Measurements from ENCODE around the gene KRTAP13-1. TPM values are rescaled to one million over a fixed set of nuclear protein-coding genes. Genes with fewer than 3 reads are reported as not detected.
A peak's percentile ranks its signal among the peaks of the same experiment; 100 is the strongest.

The KRTAP13-1 gene
- total RNA-seq, 1 donor from 2014 or later = not detected

- Mint-ChIP-seq H3K36me3 (ENCODE audit: unreplicated experiment) (no peaks in the 10 kb centered on the region), H3K4me3 (ENCODE audit: unreplicated experiment) (no peak overlapping the region), H3K9me3 (ENCODE audit: unreplicated experiment) (no peaks in the 10 kb centered on the region), H3K4me1 (ENCODE audit: low read depth, unreplicated experiment) (no peaks in the 10 kb centered on the region), H3K27me3 (ENCODE audit: unreplicated experiment) (no peaks in the 10 kb centered on the region), H3K27ac (ENCODE audit: unreplicated experiment) (no peak overlapping the region)
- TF ChIP-seq, protein P1, sequence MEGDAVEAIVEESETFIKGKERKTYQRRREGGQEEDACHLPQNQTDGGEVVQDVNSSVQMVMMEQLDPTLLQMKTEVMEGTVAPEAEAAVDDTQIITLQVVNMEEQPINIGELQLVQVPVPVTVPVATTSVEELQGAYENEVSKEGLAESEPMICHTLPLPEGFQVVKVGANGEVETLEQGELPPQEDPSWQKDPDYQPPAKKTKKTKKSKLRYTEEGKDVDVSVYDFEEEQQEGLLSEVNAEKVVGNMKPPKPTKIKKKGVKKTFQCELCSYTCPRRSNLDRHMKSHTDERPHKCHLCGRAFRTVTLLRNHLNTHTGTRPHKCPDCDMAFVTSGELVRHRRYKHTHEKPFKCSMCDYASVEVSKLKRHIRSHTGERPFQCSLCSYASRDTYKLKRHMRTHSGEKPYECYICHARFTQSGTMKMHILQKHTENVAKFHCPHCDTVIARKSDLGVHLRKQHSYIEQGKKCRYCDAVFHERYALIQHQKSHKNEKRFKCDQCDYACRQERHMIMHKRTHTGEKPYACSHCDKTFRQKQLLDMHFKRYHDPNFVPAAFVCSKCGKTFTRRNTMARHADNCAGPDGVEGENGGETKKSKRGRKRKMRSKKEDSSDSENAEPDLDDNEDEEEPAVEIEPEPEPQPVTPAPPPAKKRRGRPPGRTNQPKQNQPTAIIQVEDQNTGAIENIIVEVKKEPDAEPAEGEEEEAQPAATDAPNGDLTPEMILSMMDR (IDR thresholded peaks at IDR 0.05; ENCODE audit: partially characterized antibody, unreplicated experiment) = no peak
- no peak for DNase-seq
Observed at GRCh38 chr21:30355906-30356305, 39.9 kb upstream of the KRTAP13-1 start.

DNA sequence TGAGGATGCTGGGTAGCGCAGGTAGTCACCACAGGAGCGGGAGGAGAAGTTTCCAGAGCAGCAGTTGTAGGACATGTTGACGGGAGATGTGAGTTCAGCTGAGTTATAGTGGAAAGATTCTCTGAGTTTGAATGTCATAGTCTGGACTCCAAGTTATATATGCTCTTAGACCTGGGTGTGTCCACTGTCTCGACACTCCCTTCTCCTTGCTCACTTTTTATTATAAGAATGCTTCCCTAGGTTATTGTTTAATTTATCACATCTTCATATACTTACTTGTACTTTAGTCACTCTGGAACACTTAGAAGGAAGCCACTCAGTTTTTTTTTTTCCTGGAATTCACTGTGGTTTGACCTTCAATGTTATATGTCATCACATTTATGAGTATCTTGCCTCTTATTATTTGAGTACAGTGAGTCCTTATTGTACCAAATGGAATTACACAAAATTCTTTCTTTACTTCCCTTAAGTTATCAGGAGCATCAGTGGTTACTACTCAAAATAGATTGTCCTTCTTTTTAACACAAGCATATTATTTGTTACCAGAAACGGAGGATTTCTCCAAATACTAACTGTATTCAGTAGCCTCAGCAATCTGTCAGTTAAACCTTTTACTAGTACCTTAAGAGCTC lies 23.6 kb upstream of the KRTAP13-1 start, which contains the start of gene KRTAP13-2:
TSS of gene KRTAP13-2 (minus strand) at position 133 of the 632 bp plus-strand sequence. CDS start at position 75, 58 bp downstream.
- no peak within 1 kb of the TSS for H3K27ac Mint-ChIP-seq (ENCODE audit: unreplicated experiment)
- no peaks in the 10 kb centered on the region for H3K27me3 Mint-ChIP-seq (ENCODE audit: unreplicated experiment)
- DNase-seq = no peak
- no peaks in the 10 kb centered on the region for H3K36me3 Mint-ChIP-seq (ENCODE audit: unreplicated experiment)
- no peaks in the 10 kb centered on the region for H3K9me3 Mint-ChIP-seq (ENCODE audit: unreplicated experiment)
- no peaks in the 10 kb centered on the region for H3K4me1 Mint-ChIP-seq (ENCODE audit: low read depth, unreplicated experiment)
- no peak within 1 kb of the TSS for H3K4me3 Mint-ChIP-seq (ENCODE audit: unreplicated experiment)
- TF ChIP-seq, protein P1 (IDR thresholded peaks at IDR 0.05; ENCODE audit: partially characterized antibody, unreplicated experiment) = no peak

DNA sequence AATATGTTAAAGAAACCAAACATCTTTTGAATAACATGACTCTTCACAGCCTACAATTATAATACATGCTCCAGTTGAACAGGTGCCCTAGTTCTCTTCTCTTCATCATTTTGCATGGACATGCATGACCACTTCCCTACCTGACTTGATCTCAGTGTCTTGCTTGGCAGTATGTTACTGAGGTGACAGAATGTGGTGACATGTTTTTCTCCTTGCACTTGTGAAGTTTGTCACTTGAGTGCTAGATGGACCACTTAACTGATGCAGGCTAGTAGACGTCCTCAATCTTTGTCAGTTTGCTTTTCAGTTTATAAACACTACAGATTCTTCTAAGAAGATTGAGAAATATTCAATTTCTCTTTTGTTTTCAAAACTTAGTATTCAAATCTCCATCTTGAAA lies 13.6 kb upstream of the KRTAP13-1 start:
- Mint-ChIP-seq H3K27me3 (ENCODE audit: unreplicated experiment) (no peaks in the 10 kb centered on the region), H3K4me1 (ENCODE audit: low read depth, unreplicated experiment) (no peaks in the 10 kb centered on the region), H3K36me3 (ENCODE audit: unreplicated experiment) (no peaks in the 10 kb centered on the region), H3K27ac (ENCODE audit: unreplicated experiment) (no peak overlapping the region), H3K4me3 (ENCODE audit: unreplicated experiment) (no peak overlapping the region), H3K9me3 (ENCODE audit: unreplicated experiment) (no peaks in the 10 kb centered on the region)
- DNase-seq = no peak
- TF ChIP-seq, protein P1 (IDR thresholded peaks at IDR 0.05; ENCODE audit: partially characterized antibody, unreplicated experiment) = no peak

GRCh38 chr21:30391492-30392025 lies 4.3 kb upstream of the KRTAP13-1 start:
- Mint-ChIP-seq H3K36me3 (ENCODE audit: unreplicated experiment) (no peaks in the 10 kb centered on the region), H3K9me3 (ENCODE audit: unreplicated experiment) (no peaks in the 10 kb centered on the region), H3K27ac (ENCODE audit: unreplicated experiment) (no peak overlapping the region), H3K4me3 (ENCODE audit: unreplicated experiment) (no peak overlapping the region), H3K27me3 (ENCODE audit: unreplicated experiment) (peaks cover 3% of the 10 kb centered on the region), H3K4me1 (ENCODE audit: low read depth, unreplicated experiment) (peaks cover 5% of the 10 kb centered on the region)
- DNase-seq = no peak
- TF ChIP-seq, protein P1 (IDR thresholded peaks at IDR 0.05; ENCODE audit: partially characterized antibody, unreplicated experiment) = no peak

DNA sequence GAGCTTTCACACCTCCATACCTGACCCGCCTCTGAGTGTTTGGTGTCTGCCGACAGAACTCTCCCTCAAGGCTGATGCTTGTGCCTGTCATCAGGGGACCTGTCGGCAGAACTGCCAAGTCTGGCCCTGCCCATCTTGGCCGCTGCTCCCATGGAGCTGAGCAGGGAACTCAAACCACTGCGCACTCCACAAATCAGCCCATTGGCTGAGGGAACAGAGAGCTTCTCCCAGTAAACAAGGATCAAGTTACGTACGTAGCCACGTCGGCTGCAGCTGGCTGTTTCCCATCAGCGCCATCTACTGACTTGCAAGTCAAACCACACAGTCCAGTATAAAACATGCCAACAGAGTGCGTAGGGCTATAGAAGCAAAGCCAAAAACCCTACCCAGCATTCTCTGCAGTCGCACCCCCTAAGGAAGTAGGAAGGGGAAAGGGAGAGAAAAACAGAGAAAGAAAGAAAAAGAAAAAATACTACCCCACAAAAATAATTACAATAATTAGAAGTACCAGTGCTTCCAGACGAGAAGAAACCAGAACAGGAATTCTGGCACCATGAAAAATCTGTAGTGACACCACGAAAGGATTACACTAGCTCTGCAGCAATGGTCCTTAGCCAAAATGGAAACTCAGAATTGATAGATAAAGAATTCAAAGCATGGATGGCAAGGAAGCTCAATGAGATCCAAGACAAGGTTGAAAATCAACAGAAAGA lies 13.1 kb downstream of the KRTAP13-1 start:
- peak; percentile 54 for DNase-seq
- TF ChIP-seq, protein P1 (IDR thresholded peaks at IDR 0.05; ENCODE audit: partially characterized antibody, unreplicated experiment) = no peak
- no peaks in the 10 kb centered on the region for H3K4me1 Mint-ChIP-seq (ENCODE audit: low read depth, unreplicated experiment)
- no peaks in the 10 kb centered on the region for H3K27me3 Mint-ChIP-seq (ENCODE audit: unreplicated experiment)
- H3K4me3 Mint-ChIP-seq (ENCODE audit: unreplicated experiment) = peak overlapping the region; percentile 53
- no peak overlapping the region for H3K27ac Mint-ChIP-seq (ENCODE audit: unreplicated experiment)
- no peaks in the 10 kb centered on the region for H3K9me3 Mint-ChIP-seq (ENCODE audit: unreplicated experiment)
- no peaks in the 10 kb centered on the region for H3K36me3 Mint-ChIP-seq (ENCODE audit: unreplicated experiment)

Measured in glutamatergic neuron (in vitro differentiated cells).